Omental fat pad (tissue), 4 donors: Measurements from ENCODE around the gene SLCO3A1. TPM values are rescaled to one million over a fixed set of nuclear protein-coding genes. Genes with fewer than 3 reads are reported as not detected.

Experiments
- ATAC-seq: fragments of 150-250 bp; one replicate; pipeline ENCODE4 v1.9.1; 2016; ENCODE audit warnings: mild to moderate bottlenecking, moderate library complexity; ENCODE audit not compliant: low FRiP score
- DNase-seq: peaks from one replicate; pipeline ENCODE4 v3.0.0-alpha.2; 2019; ENCODE audit warnings: low spot score
- CTCF ChIP-seq, 3 donors: fragments of 450-650 bp; IDR thresholded peaks; one replicate each; pipeline ENCODE4 v1.5.1; 2016 to 2017; ENCODE audit warnings: antibody characterized with exemption in 3 of 3, mild to moderate bottlenecking in 3 of 3, moderate library complexity in 2 of 3
- total RNA-seq, 4 donors: library from RNA; depleted of rRNA; stranded (reverse); fragments of >200 nt; gene quantifications; one replicate each; pipeline ENCODE4 v1.1.0, GENCODE V29; 2016

The SLCO3A1 gene
- total RNA-seq, 4 donors from 2014 or later: 12.3 to 21.8 (median 14.8) TPM

DNA sequence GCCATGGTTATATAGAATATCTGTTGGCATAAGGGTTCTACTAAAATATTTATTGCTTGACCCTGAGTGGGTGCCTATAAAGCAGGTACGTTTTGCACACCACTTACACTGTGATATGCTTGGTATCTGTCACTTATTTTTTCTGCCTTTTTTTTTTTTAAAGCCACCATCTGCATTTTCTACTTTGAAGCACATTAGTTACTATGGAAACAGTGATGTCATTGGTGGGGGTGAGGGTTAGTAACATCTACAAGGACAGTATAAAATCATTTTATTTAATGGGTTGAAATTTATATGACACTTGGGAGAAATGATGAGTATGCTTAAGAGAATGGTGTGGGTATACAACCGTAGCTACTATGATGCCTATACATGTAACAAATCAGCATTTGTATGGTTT, 25.6 kb downstream of the SLCO3A1 start:
- DNase-seq (no peak), ATAC-seq (no peak)

DNA sequence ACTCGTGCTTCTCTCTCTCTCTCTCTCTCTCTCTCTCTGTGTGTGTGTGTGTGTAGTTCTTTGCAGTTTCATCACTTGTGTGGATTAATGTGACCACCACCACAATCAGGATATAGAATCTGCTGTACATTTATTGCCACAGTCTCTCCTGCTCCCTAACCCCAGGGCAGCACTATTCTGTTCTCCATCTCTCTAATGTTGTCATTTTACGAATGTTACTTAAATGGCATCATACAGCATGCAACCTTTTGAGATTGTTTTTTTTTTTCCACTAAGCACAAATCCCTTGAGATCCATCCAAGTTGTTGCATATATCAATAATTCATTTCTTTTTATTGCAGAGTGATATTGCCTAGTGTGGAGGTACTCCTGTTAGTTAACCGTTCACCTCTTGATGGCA, 26.9 kb downstream of the SLCO3A1 start:
- TF ChIP-seq CTCF (IDR thresholded peaks at IDR 0.05): no peak
- ATAC-seq (no peak), DNase-seq (no peak)

More for the DNA sequence above, 25.6 kb downstream of the SLCO3A1 start:
- no peak for TF ChIP-seq CTCF (IDR thresholded peaks at IDR 0.05)

DNA sequence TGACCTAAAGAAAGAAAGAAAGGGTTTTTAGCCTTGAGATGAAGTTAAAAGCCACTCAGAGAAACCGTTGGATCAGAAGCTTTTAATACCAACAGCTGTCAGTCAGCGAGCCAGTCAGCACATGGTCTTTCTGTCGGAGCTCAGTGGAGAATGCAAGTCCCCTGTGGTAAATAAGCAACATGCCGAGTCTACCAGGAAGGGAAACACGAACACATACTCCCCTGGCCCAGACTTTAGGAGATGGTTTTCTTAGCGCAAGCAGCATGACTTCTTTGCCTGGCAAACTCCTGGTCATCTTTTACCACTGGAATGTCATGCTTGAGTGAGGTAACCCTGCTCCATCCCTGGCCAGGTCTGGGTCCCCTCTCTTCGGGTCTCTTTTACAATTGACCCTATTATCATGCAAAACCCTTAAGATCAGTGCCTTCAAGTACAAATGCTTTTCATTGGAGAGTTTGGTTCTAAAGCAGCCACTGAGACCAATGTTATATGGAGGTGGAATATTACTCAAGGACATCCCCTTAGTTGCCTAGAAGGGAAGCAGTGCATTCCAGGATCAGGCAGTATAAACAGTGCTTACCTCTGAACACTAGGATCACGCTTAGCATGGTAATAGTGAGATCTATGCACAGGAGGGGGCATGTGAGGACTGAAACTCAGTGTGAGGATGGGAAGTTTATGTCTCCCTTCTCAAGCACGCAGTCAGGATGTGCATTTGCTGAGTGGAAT, 28.2 kb downstream of the SLCO3A1 start:
- no peak for TF ChIP-seq CTCF (IDR thresholded peaks at IDR 0.05)
- DNase-seq: no peak
- ATAC-seq: no peak

DNA sequence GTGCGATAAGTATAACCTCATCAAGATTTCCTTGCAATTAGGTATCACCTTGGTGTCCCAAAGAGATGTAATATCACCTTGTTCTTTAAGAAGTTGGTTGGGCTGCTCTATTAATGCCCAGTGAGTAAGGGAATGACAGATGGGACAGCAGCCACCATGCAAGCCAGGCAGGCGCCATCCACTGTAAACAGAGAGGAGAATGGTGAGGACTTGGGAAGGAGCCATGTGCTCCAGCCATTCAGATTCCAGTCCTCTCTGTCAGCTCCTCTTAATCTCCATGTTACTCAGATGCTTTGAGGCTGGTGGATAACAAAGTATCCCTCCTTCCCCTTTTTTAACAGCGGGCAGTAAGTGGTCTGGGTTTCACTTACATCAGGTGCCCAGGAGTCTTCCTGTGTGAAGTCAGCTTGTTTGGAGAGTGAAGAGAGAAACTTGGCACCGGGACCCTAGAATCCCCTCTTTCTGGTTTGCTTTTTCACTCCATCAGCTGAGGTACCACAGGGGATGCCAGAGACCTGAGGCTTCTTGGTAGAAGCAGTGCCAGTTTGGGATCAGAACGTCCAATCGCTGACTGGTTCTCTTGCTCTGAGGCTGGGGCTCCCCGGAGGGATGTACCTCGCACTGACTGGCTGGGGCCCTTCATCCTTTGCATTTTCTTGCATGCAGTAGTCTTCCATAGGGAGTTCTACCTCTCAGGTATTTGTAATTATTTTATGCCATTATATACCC, 29.5 kb downstream of the SLCO3A1 start:
- no peak for TF ChIP-seq CTCF (IDR thresholded peaks at IDR 0.05)
- DNase-seq (no peak), ATAC-seq (no peak)

DNA sequence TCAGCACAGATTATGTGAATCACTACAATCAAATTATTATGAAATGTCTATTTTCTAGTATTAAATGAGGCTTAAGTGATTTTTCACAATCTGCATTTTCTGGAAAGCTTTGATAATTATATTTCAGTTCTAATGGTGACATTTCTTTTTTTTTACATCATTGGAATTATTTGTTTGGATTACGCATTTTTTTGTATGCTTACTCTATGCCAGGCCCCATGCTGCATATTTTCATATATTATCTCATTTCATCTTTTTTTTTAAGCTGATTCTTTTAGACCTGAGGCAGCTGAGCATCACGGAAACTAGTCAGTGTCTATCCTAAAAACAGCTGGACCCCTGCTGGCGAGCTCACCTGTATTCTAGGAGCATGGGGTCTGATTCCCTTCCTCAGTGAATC, 31.1 kb downstream of the SLCO3A1 start:
- ATAC-seq (no peak), DNase-seq (no peak)
- TF ChIP-seq CTCF (IDR thresholded peaks at IDR 0.05): no peak

DNA sequence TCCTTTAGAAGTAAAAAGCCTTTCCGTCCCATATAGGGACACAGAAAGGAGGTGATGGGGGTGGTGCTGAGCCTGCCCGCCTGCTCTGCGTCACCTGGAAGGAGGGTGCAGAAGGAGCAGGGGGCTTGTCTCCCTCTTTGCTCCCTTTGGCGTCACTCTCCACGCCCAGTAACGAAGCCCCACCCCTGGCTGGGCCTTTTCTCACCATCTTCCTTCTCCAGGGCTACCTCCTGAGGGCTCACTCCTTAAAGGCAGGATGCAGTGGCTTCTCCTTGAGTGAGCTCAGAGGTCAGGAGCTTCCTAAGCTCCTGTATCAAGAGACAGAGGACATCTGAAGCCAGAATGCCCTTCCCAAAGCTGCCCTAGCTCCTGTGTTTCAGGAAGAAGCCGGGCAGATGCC, 31.5 kb downstream of the SLCO3A1 start:
- DNase-seq: no peak
- TF ChIP-seq CTCF (IDR thresholded peaks at IDR 0.05): no peak
- ATAC-seq: no peak
